HCT116 (cell line): ENCODE results near the gene KCNK2. TPM values are rescaled to one million over a fixed set of nuclear protein-coding genes. Genes with fewer than 3 reads are reported as not detected.

Experiments used
- ATAC-seq: fragments of 200-7000 bp; cut with Tn5 transposase; 2 replicates; pipeline ENCODE4 v1.9.1; 2020; ENCODE audit warnings: mild to moderate bottlenecking, moderate library complexity
- Bru-seq: library from RNA; stranded (reverse); fragments of 400-500 nt; gene quantifications from one replicate; lab custom pipeline; 2021; lab: Mats Ljungman, UMichigan
- BruChase-seq, 2 experiments: library from RNA; stranded (reverse); fragments of 400-500 nt; gene quantifications; one replicate each; lab custom pipeline; 2021; lab: Mats Ljungman, UMichigan
- BruUV-seq: library from RNA; stranded (reverse); fragments of 400-500 nt; replicated peaks from 2 replicates; lab custom pipeline; 2021; lab: Mats Ljungman, UMichigan
- CTCF ChIA-PET: fragments of 300-600 bp; sonication (Branson Sonifier 250); formaldehyde crosslinking; loops from one replicate; lab custom pipeline; 2021; ENCODE audit warnings: antibody characterized with exemption; lab: Charles Lee
- POLR2A ChIA-PET: fragments of 300-600, 350-600 bp; sonication (Branson Sonifier 250); formaldehyde crosslinking; loops from one replicate; lab custom pipeline; 2021; ENCODE audit warnings: antibody characterized with exemption; lab: Charles Lee
- RAD21 ChIA-PET, 2 experiments: fragments of 300-600 bp; sonication (Branson Sonifier 250); formaldehyde crosslinking; loops; one replicate each; lab custom pipeline; 2023; ENCODE audit warnings: low total read pairs in 2 of 2; ENCODE audit not compliant: uncharacterized antibody in 2 of 2, unreplicated experiment in 2 of 2, low non-redundant PET in 1 of 2; lab: Charles Lee
- DNase-seq: peaks from one replicate; pipeline ENCODE4 v3.0.0-alpha.2; 2010; ENCODE audit warnings: low read depth, low spot score
- H2AFZ ChIP-seq: fragments of 200-600 bp; shearing (Covaris generic), sonication (generic); 2 replicates; pipeline ENCODE4 v1.6.1; 2017; ENCODE audit warnings: low read depth, mixed run types, mixed read lengths, antibody characterized with exemption, low read length; ENCODE audit not compliant: poor library complexity, severe bottlenecking
- H3K27ac ChIP-seq: 2 replicates; pipeline ENCODE4 v1.5.1; 2012; ENCODE audit warnings: low read depth, low read length
- H3K27me3 ChIP-seq: fragments of 200-600 bp; sonication (generic); 2 replicates; pipeline ENCODE4 v1.6.1; 2016; ENCODE audit warnings: mixed run types, low read length, mixed read lengths; ENCODE audit not compliant: insufficient read depth
- H3K36me3 ChIP-seq, 2 experiments: fragments of 200-500 bp in 1 of 2; fragments of 200-600 bp in 1 of 2; sonication (Bioruptor generic) in 1 of 2; sonication (generic) in 1 of 2; 2 replicates each; pipeline versions ENCODE4 v1.5.1 to v1.6.1; 2014 to 2016; ENCODE audit warnings: low read length in 2 of 2, inconsistent platforms in 1 of 2, mixed read lengths in 1 of 2, mixed run types in 1 of 2; ENCODE audit not compliant: insufficient read depth in 2 of 2, control insufficient read depth in 1 of 2
- H3K4me1 ChIP-seq, 2 experiments: fragments of 200-600 bp in 1 of 2; sonication (generic) in 1 of 2; 2 replicates each; pipeline versions ENCODE4 v1.5.1 to v1.6.1; 2012 to 2017; ENCODE audit warnings: low read length in 2 of 2, inconsistent platforms in 1 of 2, mild to moderate bottlenecking in 1 of 2, mixed read lengths in 1 of 2, mixed run types in 1 of 2, moderate library complexity in 1 of 2; ENCODE audit not compliant: insufficient read depth in 2 of 2, control insufficient read depth in 1 of 2
- H3K4me2 ChIP-seq: fragments of 200-600 bp; sonication (generic); 2 replicates; pipeline ENCODE4 v1.6.1; 2017; ENCODE audit warnings: mixed run types, low read length, mixed read lengths
- H3K4me3 ChIP-seq, 2 experiments: fragments of 200-600 bp in 1 of 2; sonication (generic) in 1 of 2; replicated peaks in 1 of 2; 2 replicates each; pipeline ENCODE4 v1.5.1; 2011 to 2016; ENCODE audit warnings: low read length in 2 of 2, control low read depth in 1 of 2, low read depth in 1 of 2, mild to moderate bottlenecking in 1 of 2, mixed read lengths in 1 of 2, mixed run types in 1 of 2
- H3K79me2 ChIP-seq: fragments of 200-600 bp; sonication (generic); 2 replicates; pipeline ENCODE4 v1.6.1; 2017; ENCODE audit warnings: mild to moderate bottlenecking, mixed run types, low read length, moderate library complexity, mixed read lengths; ENCODE audit not compliant: insufficient read depth
- H3K9ac ChIP-seq: fragments of 200-600 bp; sonication (generic); 2 replicates; pipeline ENCODE4 v1.6.1; 2016; ENCODE audit warnings: low read length, mixed read lengths
- H3K9me2 ChIP-seq: fragments of 200-600 bp; sonication (generic), shearing (Covaris generic); 2 replicates; pipeline ENCODE4 v1.6.1; 2017; ENCODE audit warnings: mixed run types, mild to moderate bottlenecking, moderate library complexity; ENCODE audit not compliant: insufficient read depth
- H3K9me3 ChIP-seq, 2 experiments: fragments of 200-500 bp in 1 of 2; fragments of 200-600 bp in 1 of 2; sonication (Bioruptor generic) in 1 of 2; sonication (generic) in 1 of 2; 2 replicates each; pipeline ENCODE4 v1.6.1; 2014 to 2017; ENCODE audit warnings: low read length in 2 of 2, mixed read lengths in 2 of 2, inconsistent platforms in 1 of 2, low read depth in 1 of 2, mild to moderate bottlenecking in 1 of 2, mixed run types in 1 of 2, moderate library complexity in 1 of 2; ENCODE audit not compliant: control insufficient read depth in 1 of 2, insufficient read depth in 1 of 2
- H4K20me1 ChIP-seq: fragments of 200-600 bp; sonication (generic), shearing (Covaris generic); 2 replicates; pipeline ENCODE4 v1.6.1; 2017; ENCODE audit warnings: mixed run types, mild to moderate bottlenecking, moderate library complexity; ENCODE audit not compliant: insufficient read depth
- CBX3 ChIP-seq: IDR thresholded peaks from 2 replicates; pipeline ENCODE4 v1.6.1; 2012; ENCODE audit warnings: low read depth
- ELF1 ChIP-seq: IDR thresholded peaks from 2 replicates; pipeline ENCODE4 v1.6.1; 2012; ENCODE audit warnings: low read depth, borderline replicate concordance
- JUND ChIP-seq: IDR thresholded peaks from 2 replicates; pipeline ENCODE4 v1.6.1; 2012
- POLR2A ChIP-seq: IDR thresholded peaks from 2 replicates; pipeline ENCODE4 v1.7.0; 2011; ENCODE audit warnings: borderline replicate concordance; ENCODE audit not compliant: insufficient read depth, insufficient read length; ENCODE audit errors: extremely low read depth
- POLR2AphosphoS5 ChIP-seq: IDR thresholded peaks from 2 replicates; pipeline ENCODE4 v1.6.1; 2011; ENCODE audit warnings: mild to moderate bottlenecking, low read depth, low read length, moderate library complexity
- RAD21 ChIP-seq: IDR thresholded peaks from 2 replicates; pipeline ENCODE4 v1.6.1; 2012; ENCODE audit warnings: low read depth, mild to moderate bottlenecking
- SIN3A ChIP-seq: IDR thresholded peaks from 2 replicates; pipeline ENCODE4 v1.6.1; 2012; ENCODE audit warnings: low read depth
- SRF ChIP-seq: IDR thresholded peaks from 2 replicates; pipeline ENCODE4 v1.6.1; 2012; ENCODE audit warnings: low read depth
- ZNF274 ChIP-seq: fragments of 200-500 bp; sonication (Bioruptor generic); IDR thresholded peaks from 2 replicates; pipeline ENCODE4 v1.6.1; 2014; ENCODE audit warnings: mild to moderate bottlenecking, low read depth, low read length, inconsistent platforms
- intact Hi-C: fragments of 100-400 bp; cut with micrococcal nuclease; formaldehyde crosslinking; loops from 2 replicates; pipeline ENCODE4 v1.10.0; 2022
- long read RNA-seq: library from polyadenylated mRNA; unstranded; transcript quantifications from one replicate; pipeline ENCODE4 v2.0.0, GENCODE V29; 2021; ENCODE audit not compliant: unreplicated experiment
- polyA plus RNA-seq: library from polyadenylated mRNA; unstranded; fragments of >200 nt; gene quantifications from 2 replicates; pipeline ENCODE4 v1.2.1, GENCODE V29; 2012; ENCODE audit warnings: missing spikeins
- total RNA-seq: library from RNA; stranded (reverse); gene quantifications from one replicate; pipeline ENCODE4 v1.2.1, GENCODE V29; 2021; ENCODE audit not compliant: unreplicated experiment
- TF ChIP-seq, protein P1 (sequence below): IDR thresholded peaks from 2 replicates; pipeline ENCODE4 v1.6.1; 2012
- TF ChIP-seq, protein P2 (sequence below): IDR thresholded peaks from 2 replicates; pipeline ENCODE4 v1.6.1; 2012; ENCODE audit warnings: low read depth
- TF ChIP-seq, protein P3 (sequence below): IDR thresholded peaks from 2 replicates; pipeline ENCODE4 v1.6.1; 2012

Gene KCNK2, protein sequence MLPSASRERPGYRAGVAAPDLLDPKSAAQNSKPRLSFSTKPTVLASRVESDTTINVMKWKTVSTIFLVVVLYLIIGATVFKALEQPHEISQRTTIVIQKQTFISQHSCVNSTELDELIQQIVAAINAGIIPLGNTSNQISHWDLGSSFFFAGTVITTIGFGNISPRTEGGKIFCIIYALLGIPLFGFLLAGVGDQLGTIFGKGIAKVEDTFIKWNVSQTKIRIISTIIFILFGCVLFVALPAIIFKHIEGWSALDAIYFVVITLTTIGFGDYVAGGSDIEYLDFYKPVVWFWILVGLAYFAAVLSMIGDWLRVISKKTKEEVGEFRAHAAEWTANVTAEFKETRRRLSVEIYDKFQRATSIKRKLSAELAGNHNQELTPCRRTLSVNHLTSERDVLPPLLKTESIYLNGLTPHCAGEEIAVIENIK
- total RNA-seq (0.27 TPM), Bru-seq, nascent RNA (percentile 5 among the genes with signal in this experiment), BruChase-seq, experiment 1, labeled RNA remaining after a 6-hour chase (percentile 3 among the genes with signal in this experiment), BruChase-seq, experiment 2, labeled RNA remaining after a 2-hour chase (percentile 7 among the genes with signal in this experiment)
- not detected in 2 replicates for polyA plus RNA-seq
- long read RNA-seq = 0 reads

DNA sequence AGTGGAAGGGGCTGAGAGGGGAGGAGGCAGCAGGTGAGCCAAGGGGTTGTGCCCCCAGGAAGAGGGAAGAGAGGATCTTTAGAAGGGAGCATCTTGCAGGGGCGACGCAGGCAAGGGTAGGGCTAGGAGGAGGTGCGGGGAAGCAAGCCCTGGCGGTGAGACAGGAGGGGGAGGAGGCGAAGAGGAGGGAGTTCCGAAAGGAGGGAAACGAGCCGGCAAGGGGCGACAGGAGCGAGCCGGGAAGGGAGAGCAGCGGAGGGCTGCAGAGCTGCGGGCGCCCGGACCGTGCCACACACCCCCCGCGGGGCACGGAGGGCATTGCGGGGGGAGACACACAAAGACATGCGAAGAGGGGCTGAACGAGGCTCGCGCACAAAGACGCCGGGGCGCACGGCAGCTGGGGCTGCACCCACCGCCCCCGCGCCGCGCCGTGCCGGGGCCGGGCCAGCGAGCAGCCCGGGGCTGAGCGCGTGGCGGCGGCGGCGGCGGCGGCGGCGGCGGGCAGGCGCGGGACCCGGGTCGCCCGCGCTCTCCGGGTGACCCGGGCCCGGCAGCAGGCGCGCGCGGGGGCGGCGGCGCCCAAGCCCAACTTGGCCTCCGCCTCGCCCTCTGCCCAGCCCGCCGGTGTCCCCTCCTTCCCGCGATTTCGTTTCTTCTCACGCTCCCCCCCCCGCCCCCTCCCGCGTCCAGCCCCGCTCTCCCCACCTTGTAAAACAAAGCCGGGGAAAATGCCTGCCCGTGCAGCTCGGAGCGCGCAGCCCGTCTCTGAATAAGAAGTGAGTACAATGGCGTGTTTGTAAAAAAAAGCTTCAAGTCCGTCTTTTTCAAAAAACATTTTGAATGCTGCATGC lies at the start of gene KCNK2:
TSS of gene KCNK2 (plus strand) at position 206 of the 851 bp plus-strand sequence. CDS start 649 bp downstream, outside the sequence.
- ATAC-seq = no peak
- H3K36me3 ChIP-seq = no peaks in the 10 kb centered on the region
- H3K79me2 ChIP-seq = no peaks in the 10 kb centered on the region
- CTCF ChIA-PET = interaction anchor here (0.7 kb wide), 1 partner anchor 32 kb away, joined by 3 read pairs; no protein-coding TSS in a partner anchor
- no peaks in the 10 kb centered on the region for H3K9me3 ChIP-seq
- POLR2A ChIA-PET = no interaction called here
- intact Hi-C loops = no loop called here
- no peaks in the 10 kb centered on the region for H3K4me1 ChIP-seq
- BruUV-seq = no TSS peak
- no peak within 1 kb of the TSS for H3K4me3 ChIP-seq
- H3K4me2 ChIP-seq = no peak within 1 kb of the TSS
- no peaks in the 10 kb centered on the region for H4K20me1 ChIP-seq
- DNase-seq = no peak
- TF ChIP-seq, protein P1, sequence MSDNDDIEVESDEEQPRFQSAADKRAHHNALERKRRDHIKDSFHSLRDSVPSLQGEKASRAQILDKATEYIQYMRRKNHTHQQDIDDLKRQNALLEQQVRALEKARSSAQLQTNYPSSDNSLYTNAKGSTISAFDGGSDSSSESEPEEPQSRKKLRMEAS = no peak
- TF ChIP-seq SRF (no peak), POLR2A (no peak), CBX3 (no peak), ZNF274 (no peak), SIN3A (no peak), RAD21 (no peak), JUND (no peak), ELF1 (no peak), POLR2AphosphoS5 (no peak)
- TF ChIP-seq, protein P2, sequence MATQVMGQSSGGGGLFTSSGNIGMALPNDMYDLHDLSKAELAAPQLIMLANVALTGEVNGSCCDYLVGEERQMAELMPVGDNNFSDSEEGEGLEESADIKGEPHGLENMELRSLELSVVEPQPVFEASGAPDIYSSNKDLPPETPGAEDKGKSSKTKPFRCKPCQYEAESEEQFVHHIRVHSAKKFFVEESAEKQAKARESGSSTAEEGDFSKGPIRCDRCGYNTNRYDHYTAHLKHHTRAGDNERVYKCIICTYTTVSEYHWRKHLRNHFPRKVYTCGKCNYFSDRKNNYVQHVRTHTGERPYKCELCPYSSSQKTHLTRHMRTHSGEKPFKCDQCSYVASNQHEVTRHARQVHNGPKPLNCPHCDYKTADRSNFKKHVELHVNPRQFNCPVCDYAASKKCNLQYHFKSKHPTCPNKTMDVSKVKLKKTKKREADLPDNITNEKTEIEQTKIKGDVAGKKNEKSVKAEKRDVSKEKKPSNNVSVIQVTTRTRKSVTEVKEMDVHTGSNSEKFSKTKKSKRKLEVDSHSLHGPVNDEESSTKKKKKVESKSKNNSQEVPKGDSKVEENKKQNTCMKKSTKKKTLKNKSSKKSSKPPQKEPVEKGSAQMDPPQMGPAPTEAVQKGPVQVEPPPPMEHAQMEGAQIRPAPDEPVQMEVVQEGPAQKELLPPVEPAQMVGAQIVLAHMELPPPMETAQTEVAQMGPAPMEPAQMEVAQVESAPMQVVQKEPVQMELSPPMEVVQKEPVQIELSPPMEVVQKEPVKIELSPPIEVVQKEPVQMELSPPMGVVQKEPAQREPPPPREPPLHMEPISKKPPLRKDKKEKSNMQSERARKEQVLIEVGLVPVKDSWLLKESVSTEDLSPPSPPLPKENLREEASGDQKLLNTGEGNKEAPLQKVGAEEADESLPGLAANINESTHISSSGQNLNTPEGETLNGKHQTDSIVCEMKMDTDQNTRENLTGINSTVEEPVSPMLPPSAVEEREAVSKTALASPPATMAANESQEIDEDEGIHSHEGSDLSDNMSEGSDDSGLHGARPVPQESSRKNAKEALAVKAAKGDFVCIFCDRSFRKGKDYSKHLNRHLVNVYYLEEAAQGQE = no peak
- TF ChIP-seq, protein P3, sequence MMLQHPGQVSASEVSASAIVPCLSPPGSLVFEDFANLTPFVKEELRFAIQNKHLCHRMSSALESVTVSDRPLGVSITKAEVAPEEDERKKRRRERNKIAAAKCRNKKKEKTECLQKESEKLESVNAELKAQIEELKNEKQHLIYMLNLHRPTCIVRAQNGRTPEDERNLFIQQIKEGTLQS = no peak
- TF ChIP-seq, all 23 proteins: peak for 0
- Histone ChIP-seq H2AFZ (no peak within 1 kb of the TSS), H3K9me2 (no peaks in the 10 kb centered on the region), H3K9ac (no peak within 1 kb of the TSS), H3K27me3 (no peaks in the 10 kb centered on the region), H3K27ac (no peak within 1 kb of the TSS)
- RAD21 ChIA-PET = no interaction called here
